GM18502 (cell line): Measurements from ENCODE around the gene CDH9.

Source experiments
- ATAC-seq: cut with Tn5 transposase; IDR thresholded peaks from one replicate; pipeline ENCODE4 v1.9.1; 2021; ENCODE audit warnings: mild to moderate bottlenecking; ENCODE audit not compliant: unreplicated experiment, poor library complexity

The CDH9 gene

GRCh38 chr5:26843677-26844076 is 194.7 kb downstream of the CDH9 start:
- no peak for ATAC-seq

GRCh38 chr5:26833596-26833995 is 204.8 kb downstream of the CDH9 start:
- no peak for ATAC-seq
